Fibroblast of lung (primary cell): ENCODE results near the gene PHF20. TPM values are rescaled to one million over a fixed set of nuclear protein-coding genes. Genes with fewer than 3 reads are reported as not detected.
A peak's percentile ranks its signal among the peaks of the same experiment; 100 is the strongest.

Experiments
- DNase-seq, 2 donors: peaks; one replicate each; pipeline versions ENCODE4 v3.0.0 to v3.0.0-alpha.2; 2010; ENCODE audit warnings: low read depth in 2 of 2
- H2AFZ ChIP-seq: 2 replicates; pipeline ENCODE4 v1.5.1; 2012; ENCODE audit warnings: low read length, control low read depth, inconsistent platforms
- H3K27ac ChIP-seq: 2 replicates; pipeline ENCODE4 v1.5.1; 2011; ENCODE audit warnings: low read length, control low read depth; ENCODE audit not compliant: insufficient read depth
- H3K27me3 ChIP-seq: 2 replicates; pipeline ENCODE4 v1.5.1; 2011; ENCODE audit warnings: mild to moderate bottlenecking, low read length; ENCODE audit not compliant: control insufficient read depth, insufficient read depth
- H3K36me3 ChIP-seq: 2 replicates; pipeline ENCODE4 v1.5.1; 2011; ENCODE audit warnings: low read length; ENCODE audit not compliant: control insufficient read depth, insufficient read depth
- H3K4me1 ChIP-seq: 2 replicates; pipeline ENCODE4 v1.5.1; 2011; ENCODE audit warnings: low read length; ENCODE audit not compliant: control insufficient read depth, insufficient read depth; ENCODE audit errors: extremely low read depth
- H3K4me2 ChIP-seq: 2 replicates; pipeline ENCODE4 v1.5.1; 2011; ENCODE audit warnings: low read length, control low read depth; ENCODE audit not compliant: insufficient read depth; ENCODE audit errors: extremely low read depth
- H3K4me3 ChIP-seq, 4 experiments: fragments of 200-600 bp in 1 of 4; sonication (generic) in 1 of 4; replicated peaks in 1 of 4; 2 replicates each; pipeline ENCODE4 v1.5.1; 2011 to 2016; ENCODE audit warnings: low read length in 4 of 4, low read depth in 3 of 4, mild to moderate bottlenecking in 3 of 4, control low read depth in 2 of 4, inconsistent platforms in 1 of 4, mixed read lengths in 1 of 4; ENCODE audit not compliant: insufficient read depth in 1 of 4; ENCODE audit errors: control extremely low read depth in 1 of 4
- H3K79me2 ChIP-seq: 2 replicates; pipeline ENCODE4 v1.5.1; 2012; ENCODE audit warnings: mild to moderate bottlenecking, low read length, inconsistent platforms; ENCODE audit not compliant: control insufficient read depth, insufficient read depth
- H3K9ac ChIP-seq: 2 replicates; pipeline ENCODE4 v1.5.1; 2011; ENCODE audit warnings: mild to moderate bottlenecking, low read length, control low read depth; ENCODE audit not compliant: insufficient read depth
- H3K9me3 ChIP-seq: 2 replicates; pipeline ENCODE4 v1.5.1; 2012; ENCODE audit warnings: low read depth, low read length; ENCODE audit not compliant: control insufficient read depth, insufficient read depth
- H4K20me1 ChIP-seq: 2 replicates; pipeline ENCODE4 v1.5.1; 2011; ENCODE audit warnings: low read length; ENCODE audit not compliant: control insufficient read depth, insufficient read depth; ENCODE audit errors: extremely low read depth
- EZH2 ChIP-seq: IDR thresholded peaks from 2 replicates; pipeline ENCODE4 v1.5.1; 2012; ENCODE audit warnings: low read length, control low read depth, mild to moderate bottlenecking; ENCODE audit errors: missing control alignments
- polyA plus RNA-seq, 2 donors: library from polyadenylated mRNA; depleted of rRNA in 1 of 2; stranded (reverse) in 1 of 2; unstranded in 1 of 2; fragments of >200 nt; gene quantifications; 2 replicates each; pipeline ENCODE4 v1.2.1, GENCODE V29; 2011 to 2012; ENCODE audit warnings: missing spikeins in 1 of 2
- total RNA-seq: library from RNA; depleted of rRNA; stranded (reverse); fragments of >200 nt; gene quantifications from 2 replicates; pipeline ENCODE4 v1.2.1, GENCODE V29; 2014
- TF ChIP-seq, protein P1 (sequence below), 2 donors: IDR thresholded peaks in 1 of 2; conservative IDR thresholded peaks in 1 of 2; 1 replicate in 1 of 2; 2 replicates in 1 of 2; pipeline ENCODE4 v1.5.1; 2011 to 2012; ENCODE audit warnings: low read length in 2 of 2, control low read depth in 1 of 2, inconsistent platforms in 1 of 2, low read depth in 1 of 2, mild to moderate bottlenecking in 1 of 2

The PHF20 gene
- total and polyA plus RNA-seq, 2 donors (not counting 1 experiment from before 2014, with no cell fraction given) = 31.4 to 40.1 TPM

- Histone ChIP-seq H3K4me3 (no peak overlapping the region), H3K4me2 (no peak overlapping the region), H3K27ac (peak overlapping the region; percentile 40), H4K20me1 (no peaks in the 10 kb centered on the region), H2AFZ (no peak overlapping the region), H3K36me3 (peaks cover 4% of the 10 kb centered on the region), H3K27me3 (no peaks in the 10 kb centered on the region), H3K9ac (no peak overlapping the region), H3K79me2 (peaks cover 7% of the 10 kb centered on the region), H3K4me1 (peaks cover 16% of the 10 kb centered on the region), H3K9me3 (no peaks in the 10 kb centered on the region)
- TF ChIP-seq, protein P1, sequence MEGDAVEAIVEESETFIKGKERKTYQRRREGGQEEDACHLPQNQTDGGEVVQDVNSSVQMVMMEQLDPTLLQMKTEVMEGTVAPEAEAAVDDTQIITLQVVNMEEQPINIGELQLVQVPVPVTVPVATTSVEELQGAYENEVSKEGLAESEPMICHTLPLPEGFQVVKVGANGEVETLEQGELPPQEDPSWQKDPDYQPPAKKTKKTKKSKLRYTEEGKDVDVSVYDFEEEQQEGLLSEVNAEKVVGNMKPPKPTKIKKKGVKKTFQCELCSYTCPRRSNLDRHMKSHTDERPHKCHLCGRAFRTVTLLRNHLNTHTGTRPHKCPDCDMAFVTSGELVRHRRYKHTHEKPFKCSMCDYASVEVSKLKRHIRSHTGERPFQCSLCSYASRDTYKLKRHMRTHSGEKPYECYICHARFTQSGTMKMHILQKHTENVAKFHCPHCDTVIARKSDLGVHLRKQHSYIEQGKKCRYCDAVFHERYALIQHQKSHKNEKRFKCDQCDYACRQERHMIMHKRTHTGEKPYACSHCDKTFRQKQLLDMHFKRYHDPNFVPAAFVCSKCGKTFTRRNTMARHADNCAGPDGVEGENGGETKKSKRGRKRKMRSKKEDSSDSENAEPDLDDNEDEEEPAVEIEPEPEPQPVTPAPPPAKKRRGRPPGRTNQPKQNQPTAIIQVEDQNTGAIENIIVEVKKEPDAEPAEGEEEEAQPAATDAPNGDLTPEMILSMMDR (conservative IDR thresholded peaks at IDR 0.05 in 1 of 2, IDR thresholded peaks at IDR 0.05 in 1 of 2; ENCODE audit: low read depth in 1 of 2, low read length in 2 of 2) = no peak
- TF ChIP-seq EZH2 = no peak
- no peak for DNase-seq
Measured at GRCh38 chr20:35886537-35886936, 114.7 kb downstream of the PHF20 start.

GRCh38 chr20:35887393-35888064 is 115.7 kb downstream of the PHF20 start:
- H3K27ac ChIP-seq = no peak overlapping the region
- H2AFZ ChIP-seq = no peak overlapping the region
- no peak for DNase-seq
- no peaks in the 10 kb centered on the region for H4K20me1 ChIP-seq
- H3K27me3 ChIP-seq = no peaks in the 10 kb centered on the region
- no peak overlapping the region for H3K4me3 ChIP-seq
- H3K9ac ChIP-seq = no peak overlapping the region
- H3K4me2 ChIP-seq = no peak overlapping the region
- peaks cover 5% of the 10 kb centered on the region for H3K79me2 ChIP-seq
- no peak for TF ChIP-seq EZH2
- TF ChIP-seq, protein P1 (conservative IDR thresholded peaks at IDR 0.05 in 1 of 2, IDR thresholded peaks at IDR 0.05 in 1 of 2; ENCODE audit: low read depth in 1 of 2, low read length in 2 of 2) = no peak
- no peaks in the 10 kb centered on the region for H3K9me3 ChIP-seq
- H3K4me1 ChIP-seq = peaks cover 11% of the 10 kb centered on the region
- peaks cover 4% of the 10 kb centered on the region for H3K36me3 ChIP-seq

DNA sequence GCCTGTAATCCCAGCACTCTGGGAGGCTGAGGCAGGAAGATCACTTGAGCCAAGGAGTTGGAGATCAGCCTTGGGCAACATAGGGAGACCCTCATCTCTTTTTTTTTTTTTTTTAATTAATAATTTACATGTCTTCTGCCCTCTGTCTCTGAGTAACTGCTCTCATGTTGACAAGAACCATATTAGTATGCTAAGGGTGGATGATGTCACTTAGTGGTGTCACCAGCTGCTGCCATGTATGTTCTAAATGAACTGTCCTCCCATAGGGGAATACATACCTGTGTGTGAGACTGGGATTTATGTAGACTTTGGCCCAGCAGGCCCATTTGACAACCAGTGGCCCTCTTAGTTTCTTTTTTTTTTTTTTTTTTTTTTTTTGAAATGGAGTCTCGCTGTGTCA is 116.8 kb downstream of the PHF20 start:
- no peak overlapping the region for H3K4me3 ChIP-seq
- TF ChIP-seq, protein P1 (conservative IDR thresholded peaks at IDR 0.05 in 1 of 2, IDR thresholded peaks at IDR 0.05 in 1 of 2; ENCODE audit: low read depth in 1 of 2, low read length in 2 of 2) = no peak
- TF ChIP-seq EZH2 = no peak
- H3K4me2 ChIP-seq = no peak overlapping the region
- H3K36me3 ChIP-seq = peaks cover 4% of the 10 kb centered on the region
- no peak overlapping the region for H3K27ac ChIP-seq
- H3K9ac ChIP-seq = no peak overlapping the region
- H3K4me1 ChIP-seq = peaks cover 5% of the 10 kb centered on the region
- H2AFZ ChIP-seq = no peak overlapping the region
- H4K20me1 ChIP-seq = no peaks in the 10 kb centered on the region
- H3K27me3 ChIP-seq = no peaks in the 10 kb centered on the region
- H3K79me2 ChIP-seq = peaks cover 5% of the 10 kb centered on the region
- peak in 1 of 2 donors; percentile 33 for DNase-seq
- no peaks in the 10 kb centered on the region for H3K9me3 ChIP-seq
